22Rv1 (cell line): ENCODE data around the gene IRF2BPL.

Source experiments
- ZFX ChIP-seq: fragments of 450-650 bp; IDR thresholded peaks from 2 replicates; pipeline ENCODE4 v1.6.1; 2017; ENCODE audit warnings: antibody characterized with exemption, borderline replicate concordance
- TF ChIP-seq, protein P1 (sequence below): fragments of 450-650 bp; IDR thresholded peaks from 2 replicates; pipeline ENCODE4 v1.5.1; 2017; ENCODE audit warnings: mild to moderate bottlenecking

DNA sequence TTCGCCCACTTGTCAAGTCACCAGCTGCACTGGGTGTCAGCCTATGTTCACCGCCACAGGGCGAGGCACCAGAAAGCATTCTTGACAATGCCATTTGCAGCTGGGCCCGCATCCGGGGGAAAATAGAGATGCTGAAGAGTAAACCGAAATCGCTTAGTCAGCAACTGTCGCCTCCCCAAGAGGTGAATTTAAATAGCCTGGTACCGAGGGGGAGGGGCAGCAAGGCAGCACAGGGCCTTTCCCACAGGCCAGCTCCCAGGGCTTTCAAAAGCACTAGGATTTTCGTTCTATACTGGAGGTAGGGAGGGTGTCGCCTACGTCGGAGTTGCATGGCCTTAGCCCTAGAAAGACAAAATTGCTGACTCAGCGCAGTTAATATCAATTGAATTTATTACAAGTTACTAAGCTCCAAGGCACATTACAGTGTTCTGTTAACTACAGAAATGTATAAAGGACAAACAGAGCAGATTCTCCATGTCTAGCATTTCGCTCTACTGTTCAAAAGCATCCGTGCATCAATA, 4.3 kb downstream of the IRF2BPL start:
- TF ChIP-seq, protein P1, sequence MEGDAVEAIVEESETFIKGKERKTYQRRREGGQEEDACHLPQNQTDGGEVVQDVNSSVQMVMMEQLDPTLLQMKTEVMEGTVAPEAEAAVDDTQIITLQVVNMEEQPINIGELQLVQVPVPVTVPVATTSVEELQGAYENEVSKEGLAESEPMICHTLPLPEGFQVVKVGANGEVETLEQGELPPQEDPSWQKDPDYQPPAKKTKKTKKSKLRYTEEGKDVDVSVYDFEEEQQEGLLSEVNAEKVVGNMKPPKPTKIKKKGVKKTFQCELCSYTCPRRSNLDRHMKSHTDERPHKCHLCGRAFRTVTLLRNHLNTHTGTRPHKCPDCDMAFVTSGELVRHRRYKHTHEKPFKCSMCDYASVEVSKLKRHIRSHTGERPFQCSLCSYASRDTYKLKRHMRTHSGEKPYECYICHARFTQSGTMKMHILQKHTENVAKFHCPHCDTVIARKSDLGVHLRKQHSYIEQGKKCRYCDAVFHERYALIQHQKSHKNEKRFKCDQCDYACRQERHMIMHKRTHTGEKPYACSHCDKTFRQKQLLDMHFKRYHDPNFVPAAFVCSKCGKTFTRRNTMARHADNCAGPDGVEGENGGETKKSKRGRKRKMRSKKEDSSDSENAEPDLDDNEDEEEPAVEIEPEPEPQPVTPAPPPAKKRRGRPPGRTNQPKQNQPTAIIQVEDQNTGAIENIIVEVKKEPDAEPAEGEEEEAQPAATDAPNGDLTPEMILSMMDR, result no peak
- TF ChIP-seq ZFX, result no peak
